Measurements from ENCODE around the gene ERG. TPM values are rescaled to one million over a fixed set of nuclear protein-coding genes. Genes with fewer than 3 reads are reported as not detected.
A peak's percentile ranks its signal among the peaks of the same experiment; 100 is the strongest.

ERG gene
- total RNA-seq, 2 experiments from 2014 or later, result not detected

DNA sequence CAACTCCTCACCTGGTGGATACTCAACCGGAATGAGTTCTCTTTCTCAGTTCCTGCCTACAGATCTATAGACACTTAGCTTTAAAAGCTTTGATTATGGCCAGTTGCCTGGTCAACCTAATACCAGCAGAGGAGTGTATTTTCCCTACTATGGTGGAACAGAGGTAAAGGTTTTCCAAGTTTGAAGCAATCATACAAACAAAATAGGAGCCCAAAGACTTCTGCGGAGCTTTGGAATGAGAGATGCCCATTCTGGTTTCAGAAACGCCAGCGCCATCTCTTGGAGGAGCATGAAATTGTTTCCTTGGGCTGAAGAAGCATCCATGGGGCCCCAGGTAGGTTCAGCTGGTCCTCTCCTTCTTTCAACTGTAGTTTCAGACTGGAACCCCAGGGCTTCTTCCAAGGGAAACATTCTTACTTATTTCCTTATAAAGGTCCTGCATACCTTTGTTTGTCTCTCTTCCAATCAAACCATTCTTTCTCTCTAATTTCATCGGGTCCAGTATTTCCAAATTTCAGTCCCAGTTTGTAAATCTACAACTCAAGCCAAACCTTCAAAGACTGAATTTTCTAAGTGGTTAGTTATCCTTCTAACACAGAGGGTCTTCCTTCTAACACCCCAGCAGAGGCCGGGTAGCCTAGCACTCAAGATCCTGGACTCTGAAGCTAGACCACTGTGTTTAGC, 145.6 kb downstream of the ERG start:
- ATAC-seq (ENCODE audit: poor library complexity), result peak; percentile 56
- peak; percentile 15 to 72 (median 40) for DNase-seq

DNA sequence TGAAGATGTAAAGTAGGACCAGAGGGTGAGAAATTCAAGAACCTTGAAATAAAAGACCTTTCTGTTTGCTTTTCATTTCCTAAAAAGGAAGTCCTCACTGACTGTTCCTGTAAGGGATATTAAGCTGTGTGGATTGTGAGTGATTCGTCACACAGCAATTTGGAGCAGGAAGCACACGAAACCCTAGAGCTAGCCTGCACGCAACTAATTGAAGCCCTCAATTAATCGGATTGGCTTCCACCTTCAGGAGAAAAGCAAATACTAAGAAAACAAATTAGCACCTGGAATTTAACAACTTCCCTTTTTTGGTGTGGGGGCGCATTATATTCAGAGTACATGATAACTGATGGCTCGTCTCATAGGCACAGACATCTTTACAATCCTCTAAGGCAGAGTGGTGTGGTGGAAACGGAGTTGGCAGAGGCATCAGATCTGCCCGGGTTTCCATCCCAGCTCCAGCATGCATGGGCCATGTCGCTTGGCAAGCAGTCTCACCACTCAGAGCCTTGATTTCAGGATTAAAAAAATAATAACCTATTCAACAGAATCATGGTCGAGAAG, 146.2 kb downstream of the ERG start:
- Mint-ChIP-seq H3K4me3 (peak overlapping the region; percentile 21), H3K27ac (no peak overlapping the region), H3K9me3 (no peaks in the 10 kb centered on the region), H3K27me3 (peaks cover 6% of the 10 kb centered on the region), H3K36me3 (ENCODE audit: low read depth) (no peaks in the 10 kb centered on the region), H3K4me1 (ENCODE audit: low read depth) (peaks cover 14% of the 10 kb centered on the region)
- ChIA-PET POLR2A (interaction anchor here (0.7 to 1.3 kb wide), 5 partner anchors 10 to 193 kb away, joined by 3 to 4 read pairs (median 3); no protein-coding TSS in a partner anchor), CTCF (interaction anchor here (0.8 to 1.7 kb wide), 10 partner anchors 14 to 195 kb away, joined by 3 to 8 read pairs (median 4); no protein-coding TSS in a partner anchor)
- no peak overlapping the region for H3K27ac ChIP-seq (ENCODE audit: low read depth in 1 of 2, low read length in 2 of 2)
- H3K4me3 ChIP-seq (ENCODE audit: low read length), result no peak overlapping the region
- TF ChIP-seq, protein P1, sequence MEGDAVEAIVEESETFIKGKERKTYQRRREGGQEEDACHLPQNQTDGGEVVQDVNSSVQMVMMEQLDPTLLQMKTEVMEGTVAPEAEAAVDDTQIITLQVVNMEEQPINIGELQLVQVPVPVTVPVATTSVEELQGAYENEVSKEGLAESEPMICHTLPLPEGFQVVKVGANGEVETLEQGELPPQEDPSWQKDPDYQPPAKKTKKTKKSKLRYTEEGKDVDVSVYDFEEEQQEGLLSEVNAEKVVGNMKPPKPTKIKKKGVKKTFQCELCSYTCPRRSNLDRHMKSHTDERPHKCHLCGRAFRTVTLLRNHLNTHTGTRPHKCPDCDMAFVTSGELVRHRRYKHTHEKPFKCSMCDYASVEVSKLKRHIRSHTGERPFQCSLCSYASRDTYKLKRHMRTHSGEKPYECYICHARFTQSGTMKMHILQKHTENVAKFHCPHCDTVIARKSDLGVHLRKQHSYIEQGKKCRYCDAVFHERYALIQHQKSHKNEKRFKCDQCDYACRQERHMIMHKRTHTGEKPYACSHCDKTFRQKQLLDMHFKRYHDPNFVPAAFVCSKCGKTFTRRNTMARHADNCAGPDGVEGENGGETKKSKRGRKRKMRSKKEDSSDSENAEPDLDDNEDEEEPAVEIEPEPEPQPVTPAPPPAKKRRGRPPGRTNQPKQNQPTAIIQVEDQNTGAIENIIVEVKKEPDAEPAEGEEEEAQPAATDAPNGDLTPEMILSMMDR (IDR thresholded peaks at IDR 0.05), result no peak
- peaks cover 12% of the 10 kb centered on the region for H3K4me1 ChIP-seq (ENCODE audit: insufficient read depth, low read length)
- intact Hi-C loops (cut with DNase I, micrococcal nuclease), result loop anchor here (1.0 kb wide), 2 partner anchors 133 to 193 kb away; no protein-coding TSS in a partner anchor
- no peaks in the 10 kb centered on the region for H3K27me3 ChIP-seq (ENCODE audit: control insufficient read depth in 1 of 2, insufficient read depth in 2 of 2, low read length in 2 of 2)
- no peaks in the 10 kb centered on the region for H3K36me3 ChIP-seq (ENCODE audit: insufficient read depth, low read length)
- ATAC-seq (ENCODE audit: poor library complexity) (no peak), DNase-seq (peak in 2 of 14 experiments; percentile 28 to 50)
- no peaks in the 10 kb centered on the region for H3K9me3 ChIP-seq (ENCODE audit: control insufficient read depth in 1 of 2, insufficient read depth in 1 of 2, low read length in 2 of 2)

More for the DNA sequence above, 145.6 kb downstream of the ERG start:
- H3K4me3 ChIP-seq (ENCODE audit: low read length), result no peak overlapping the region
- H3K27me3 Mint-ChIP-seq, result peaks cover 6% of the 10 kb centered on the region
- TF ChIP-seq, protein P1 (IDR thresholded peaks at IDR 0.05), result peak; percentile 66
- H3K36me3 Mint-ChIP-seq (ENCODE audit: low read depth), result no peaks in the 10 kb centered on the region
- ChIA-PET CTCF (interaction anchor here (0.8 to 1.7 kb wide), 10 partner anchors 14 to 195 kb away, joined by 3 to 8 read pairs (median 4); no protein-coding TSS in a partner anchor), POLR2A (interaction anchor here (0.7 to 1.3 kb wide), 5 partner anchors 11 to 193 kb away, joined by 3 to 4 read pairs (median 3); no protein-coding TSS in a partner anchor)
- H3K9me3 ChIP-seq (ENCODE audit: control insufficient read depth in 1 of 2, insufficient read depth in 1 of 2, low read length in 2 of 2), result no peaks in the 10 kb centered on the region
- H3K27ac Mint-ChIP-seq, result no peak overlapping the region
- intact Hi-C loops (cut with DNase I, micrococcal nuclease), result loop anchor here (1.0 kb wide), 2 partner anchors 133 to 193 kb away; no protein-coding TSS in a partner anchor
- H3K9me3 Mint-ChIP-seq, result no peaks in the 10 kb centered on the region
- H3K4me1 ChIP-seq (ENCODE audit: insufficient read depth, low read length), result peaks cover 12% of the 10 kb centered on the region
- no peak overlapping the region for H3K27ac ChIP-seq (ENCODE audit: low read depth in 1 of 2, low read length in 2 of 2)
- H3K4me3 Mint-ChIP-seq, result peak overlapping the region; percentile 21
- H3K36me3 ChIP-seq (ENCODE audit: insufficient read depth, low read length), result no peaks in the 10 kb centered on the region
- H3K27me3 ChIP-seq (ENCODE audit: control insufficient read depth in 1 of 2, insufficient read depth in 2 of 2, low read length in 2 of 2), result no peaks in the 10 kb centered on the region
- peaks cover 14% of the 10 kb centered on the region for H3K4me1 Mint-ChIP-seq (ENCODE audit: low read depth)

DNA sequence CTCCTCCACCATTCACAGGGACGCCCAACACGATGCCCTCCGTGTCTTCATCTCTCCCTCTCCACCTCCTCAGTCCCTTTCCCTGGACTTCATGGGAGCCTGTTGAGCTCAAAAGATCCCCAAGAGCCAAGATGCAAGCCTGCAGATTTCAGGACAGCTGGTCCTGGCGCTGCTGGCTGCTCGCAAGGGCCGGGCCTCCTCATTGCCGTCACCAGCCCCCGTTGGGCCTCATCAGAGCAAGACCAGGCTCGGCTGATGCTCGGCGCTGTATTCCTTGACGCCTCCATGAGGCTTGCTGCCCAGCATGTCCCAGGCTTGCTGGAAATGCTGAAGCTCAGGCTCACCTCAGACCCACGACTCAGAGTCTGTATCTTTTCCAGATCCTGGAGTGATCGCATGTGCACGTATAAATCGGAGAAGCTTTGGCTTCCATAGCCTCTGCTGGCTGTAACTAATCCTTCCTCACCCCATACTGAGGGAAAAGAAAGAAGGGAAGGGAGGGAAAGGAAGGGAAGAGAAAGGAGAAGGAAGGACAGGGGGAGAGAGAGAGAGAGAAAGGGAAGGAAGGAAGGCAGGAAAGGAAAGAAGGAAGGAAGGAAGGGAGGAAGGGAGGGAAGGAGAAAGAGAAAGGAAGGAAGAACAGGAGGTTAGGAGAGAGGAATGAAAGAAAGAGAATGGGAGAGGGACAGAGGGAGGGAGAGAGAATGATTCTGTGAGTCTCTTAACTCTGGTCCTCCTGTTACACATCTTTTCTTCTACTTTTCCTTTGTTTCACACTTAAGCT, 146.9 kb downstream of the ERG start:
- DNase-seq (no peak), ATAC-seq (ENCODE audit: poor library complexity) (no peak)
- ChIA-PET CTCF (interaction anchor here (1.2 to 1.7 kb wide), 3 partner anchors 13 to 51 kb away, joined by 3 to 5 read pairs (median 4); no protein-coding TSS in a partner anchor), POLR2A (interaction anchor here (1.0 to 1.3 kb wide), 2 partner anchors 28 to 131 kb away, joined by 3 to 4 read pairs; no protein-coding TSS in a partner anchor)
- Histone ChIP-seq H3K4me3 (ENCODE audit: low read length) (no peak overlapping the region), H3K9me3 (ENCODE audit: control insufficient read depth in 1 of 2, insufficient read depth in 1 of 2, low read length in 2 of 2) (no peaks in the 10 kb centered on the region), H3K27me3 (ENCODE audit: control insufficient read depth in 1 of 2, insufficient read depth in 2 of 2, low read length in 2 of 2) (no peaks in the 10 kb centered on the region), H3K36me3 (ENCODE audit: insufficient read depth, low read length) (no peaks in the 10 kb centered on the region), H3K4me1 (ENCODE audit: insufficient read depth, low read length) (peaks cover 12% of the 10 kb centered on the region), H3K27ac (ENCODE audit: low read depth in 1 of 2, low read length in 2 of 2) (no peak overlapping the region)
- H3K4me3 Mint-ChIP-seq, result no peak overlapping the region
- peaks cover 14% of the 10 kb centered on the region for H3K4me1 Mint-ChIP-seq (ENCODE audit: low read depth)
- peaks cover 6% of the 10 kb centered on the region for H3K27me3 Mint-ChIP-seq
- H3K36me3 Mint-ChIP-seq (ENCODE audit: low read depth), result no peaks in the 10 kb centered on the region
- intact Hi-C loops (cut with DNase I, micrococcal nuclease), result no loop called here
- no peak overlapping the region for H3K27ac Mint-ChIP-seq
- H3K9me3 Mint-ChIP-seq, result no peaks in the 10 kb centered on the region
- TF ChIP-seq, protein P1 (IDR thresholded peaks at IDR 0.05), result no peak

Data from CD4-positive, alpha-beta T cell (primary cell).